Effector memory CD8-positive, alpha-beta T cell (primary cell): Measurements from ENCODE around the gene CDK6.
"Not testable (repeated sequence)": the region's sequence is repeated elsewhere in the genome, so short reads cannot be mapped to it uniquely, and the experiment has no call there.

Source experiments
- ATAC-seq: fragments of 150-1000 bp; cut with Tn5 transposase; replicated peaks from 2 replicates; pipeline ENCODE4 v1.10.0; 2021; ENCODE audit warnings: mild to moderate bottlenecking, moderate library complexity
- DNase-seq, 3 experiments: peaks; one replicate each; pipeline ENCODE4 v3.0.0; 2021
- H3K27ac Mint-ChIP-seq, 2 donors: one replicate each; pipeline ENCODE4 v1.8.0; 2022; ENCODE audit warnings: mild to moderate bottlenecking in 2 of 2, mixed read lengths in 2 of 2, moderate library complexity in 2 of 2
- H3K27me3 Mint-ChIP-seq, 2 donors: one replicate each; pipeline ENCODE4 v1.8.0; 2022; ENCODE audit warnings: mixed read lengths in 2 of 2
- H3K36me3 Mint-ChIP-seq: one replicate; pipeline ENCODE4 v1.8.0; 2022; ENCODE audit warnings: mild to moderate bottlenecking, moderate library complexity, mixed read lengths; ENCODE audit not compliant: insufficient read depth
- H3K4me1 Mint-ChIP-seq, 2 donors: one replicate each; pipeline ENCODE4 v1.8.0; 2022; ENCODE audit warnings: low read depth in 2 of 2, mixed read lengths in 2 of 2
- H3K4me3 Mint-ChIP-seq, 2 donors: one replicate each; pipeline ENCODE4 v1.8.0; 2022; ENCODE audit warnings: mild to moderate bottlenecking in 2 of 2, mixed read lengths in 2 of 2, moderate library complexity in 2 of 2
- H3K9me3 Mint-ChIP-seq, 2 donors: one replicate each; pipeline ENCODE4 v1.8.0; 2022; ENCODE audit warnings: mixed read lengths in 2 of 2

Gene CDK6

DNA sequence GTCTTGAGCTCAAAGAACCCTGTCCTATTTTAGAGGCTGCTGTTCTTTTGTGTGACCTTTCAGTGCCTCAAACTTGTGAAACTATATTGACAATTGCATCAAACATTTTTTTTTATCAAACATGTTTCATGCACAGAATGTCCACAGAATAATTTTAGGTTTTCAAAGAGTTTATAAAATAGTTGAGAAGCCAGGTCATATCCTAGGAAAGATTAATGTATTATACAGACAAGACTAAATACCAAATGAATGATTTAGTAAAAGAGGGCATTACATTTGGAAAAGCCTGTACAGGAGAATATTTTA, 67.0 kb downstream of the CDK6 start:
- Mint-ChIP-seq H3K4me1 (peaks cover 25 to 34% of the 10 kb centered on the region in 2 donors), H3K36me3 (peaks cover 11% of the 10 kb centered on the region), H3K9me3 (no peaks in the 10 kb centered on the region), H3K27ac (peak overlapping the region in 1 of 2 donors; percentile 17), H3K27me3 (no peaks in the 10 kb centered on the region), H3K4me3 (no peak overlapping the region)
- ATAC-seq (no peak), DNase-seq (no peak)

DNA sequence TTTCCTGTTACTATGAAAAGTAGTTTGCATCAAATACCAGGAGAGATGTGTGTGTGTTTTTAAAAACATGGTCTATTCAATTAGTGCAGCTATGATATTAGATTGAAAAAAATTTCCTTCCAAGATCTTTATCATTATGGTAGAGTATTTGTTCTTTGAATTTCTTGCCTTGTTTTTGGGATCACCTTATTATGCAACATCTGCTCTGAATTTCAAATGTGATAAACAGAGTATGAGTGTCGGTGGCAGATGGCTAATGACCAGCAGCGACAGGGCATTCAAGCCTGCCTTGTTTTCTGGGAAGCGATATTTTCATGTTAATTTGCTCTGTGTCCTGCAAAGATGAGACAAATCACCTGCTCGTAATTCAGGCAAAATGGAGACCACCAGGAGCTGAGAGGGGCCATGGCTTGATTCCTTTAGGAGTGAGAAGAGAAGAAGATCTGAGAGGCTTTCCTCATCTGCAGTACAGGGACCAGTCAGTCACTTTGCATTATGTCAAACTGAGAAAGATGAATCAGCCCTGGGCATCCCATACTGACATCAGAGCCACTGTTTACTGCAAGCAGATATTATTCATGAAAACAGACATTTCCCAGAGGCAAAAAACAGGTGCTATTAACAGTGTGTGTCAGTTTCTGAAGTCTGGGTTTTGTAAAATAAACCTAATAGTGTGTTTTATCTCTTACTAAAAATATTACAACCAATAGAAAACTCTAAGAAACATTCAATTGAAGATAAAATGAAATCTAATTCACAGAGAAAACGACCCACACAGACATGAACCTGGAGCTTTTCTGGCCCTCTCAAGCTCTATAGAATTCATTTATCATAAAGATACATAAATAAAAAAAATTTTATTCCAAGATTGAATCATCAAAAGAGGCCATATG, 67.6 kb downstream of the CDK6 start:
- ATAC-seq = no peak
- Mint-ChIP-seq H3K4me3 (no peak overlapping the region), H3K36me3 (peaks cover 11% of the 10 kb centered on the region), H3K27me3 (no peaks in the 10 kb centered on the region), H3K9me3 (no peaks in the 10 kb centered on the region), H3K4me1 (peaks cover 27 to 34% of the 10 kb centered on the region in 2 donors), H3K27ac (peak overlapping the region in 1 of 2 donors; percentile 27)
- no peak for DNase-seq

DNA sequence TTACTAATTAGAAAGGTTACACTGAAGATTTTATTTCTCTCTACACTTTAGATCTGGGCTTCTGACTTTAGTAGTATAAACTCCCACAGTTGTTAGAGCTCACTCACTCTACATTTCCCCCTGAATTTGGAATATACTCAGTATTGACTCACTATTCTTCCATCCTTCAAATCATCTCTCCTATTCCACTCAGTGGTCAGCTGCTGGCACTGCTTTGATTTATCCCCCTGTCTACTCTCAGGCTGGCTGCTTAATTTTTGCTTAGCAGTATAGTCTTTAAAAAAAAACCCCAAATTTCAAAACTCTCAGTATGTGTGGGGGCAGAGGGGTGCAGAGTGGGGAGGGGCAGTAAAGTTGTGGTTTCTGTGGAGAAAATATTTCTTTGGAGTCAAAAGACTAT, 68.9 kb downstream of the CDK6 start:
- peak overlapping the region; percentile 17 to 27 for H3K27ac Mint-ChIP-seq
- no peaks in the 10 kb centered on the region for H3K9me3 Mint-ChIP-seq
- DNase-seq (no peak), ATAC-seq (no peak)
- H3K4me3 Mint-ChIP-seq = no peak overlapping the region
- H3K4me1 Mint-ChIP-seq = peaks cover 24 to 34% of the 10 kb centered on the region in 2 donors
- peaks cover 3% of the 10 kb centered on the region for H3K36me3 Mint-ChIP-seq
- no peaks in the 10 kb centered on the region for H3K27me3 Mint-ChIP-seq

DNA sequence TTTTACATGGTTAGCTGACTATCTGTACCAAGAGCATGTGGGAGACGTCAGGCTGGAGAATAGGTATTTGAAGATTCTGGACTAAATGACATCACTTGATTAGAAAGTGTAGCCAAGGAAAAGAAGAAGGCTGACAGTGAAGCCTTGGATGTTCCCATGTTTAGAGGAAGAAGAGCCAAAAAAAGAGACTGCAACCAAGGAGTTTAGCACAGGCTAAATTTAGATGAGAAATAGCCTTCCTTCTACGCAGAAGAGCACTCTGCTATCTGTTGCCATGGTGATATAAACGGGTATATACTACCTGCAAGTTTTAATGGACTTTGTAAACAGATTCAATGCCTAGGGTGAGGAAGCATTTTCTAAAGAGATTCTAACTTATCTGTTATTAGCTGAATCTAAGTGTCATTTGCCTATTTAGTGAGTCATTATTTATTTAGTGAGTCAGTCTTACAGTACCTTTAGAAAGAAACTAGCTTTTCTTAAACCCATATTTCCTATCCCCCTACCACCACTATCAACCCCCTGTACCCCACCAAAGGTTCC, 69.8 kb downstream of the CDK6 start:
- Mint-ChIP-seq H3K4me3 (no peak overlapping the region), H3K27ac (peak overlapping the region in 1 of 2 donors; percentile 28), H3K4me1 (peaks cover 30 to 33% of the 10 kb centered on the region in 2 donors), H3K27me3 (no peaks in the 10 kb centered on the region), H3K9me3 (no peaks in the 10 kb centered on the region), H3K36me3 (peaks cover 3% of the 10 kb centered on the region)
- ATAC-seq (no peak), DNase-seq (no peak)

DNA sequence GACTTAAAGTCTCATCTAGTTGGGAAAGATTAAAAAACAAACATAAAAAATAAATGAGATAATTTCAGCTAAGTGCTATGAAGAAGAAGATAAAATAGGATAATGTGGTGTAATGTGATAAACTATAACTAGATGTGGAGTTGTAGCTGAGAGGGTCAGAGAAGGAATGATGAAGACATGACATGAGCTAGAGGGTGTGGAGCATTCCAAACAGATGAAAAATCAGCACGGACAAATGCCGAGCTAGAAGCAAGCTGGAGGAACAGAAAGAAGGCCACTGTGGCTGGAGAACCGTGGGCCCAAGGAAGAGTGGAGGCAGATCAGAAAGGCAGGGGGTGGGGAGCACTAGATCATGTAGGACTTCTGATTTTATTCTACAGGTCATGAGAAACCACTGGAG, 70.6 kb downstream of the CDK6 start:
- DNase-seq = no peak
- Mint-ChIP-seq H3K9me3 (no peaks in the 10 kb centered on the region), H3K27ac (peak overlapping the region in 1 of 2 donors; percentile 4), H3K36me3 (peaks cover under 1% of the 10 kb centered on the region), H3K27me3 (no peaks in the 10 kb centered on the region), H3K4me1 (peaks cover 30 to 36% of the 10 kb centered on the region in 2 donors), H3K4me3 (no peak overlapping the region)
- ATAC-seq = no peak

DNA sequence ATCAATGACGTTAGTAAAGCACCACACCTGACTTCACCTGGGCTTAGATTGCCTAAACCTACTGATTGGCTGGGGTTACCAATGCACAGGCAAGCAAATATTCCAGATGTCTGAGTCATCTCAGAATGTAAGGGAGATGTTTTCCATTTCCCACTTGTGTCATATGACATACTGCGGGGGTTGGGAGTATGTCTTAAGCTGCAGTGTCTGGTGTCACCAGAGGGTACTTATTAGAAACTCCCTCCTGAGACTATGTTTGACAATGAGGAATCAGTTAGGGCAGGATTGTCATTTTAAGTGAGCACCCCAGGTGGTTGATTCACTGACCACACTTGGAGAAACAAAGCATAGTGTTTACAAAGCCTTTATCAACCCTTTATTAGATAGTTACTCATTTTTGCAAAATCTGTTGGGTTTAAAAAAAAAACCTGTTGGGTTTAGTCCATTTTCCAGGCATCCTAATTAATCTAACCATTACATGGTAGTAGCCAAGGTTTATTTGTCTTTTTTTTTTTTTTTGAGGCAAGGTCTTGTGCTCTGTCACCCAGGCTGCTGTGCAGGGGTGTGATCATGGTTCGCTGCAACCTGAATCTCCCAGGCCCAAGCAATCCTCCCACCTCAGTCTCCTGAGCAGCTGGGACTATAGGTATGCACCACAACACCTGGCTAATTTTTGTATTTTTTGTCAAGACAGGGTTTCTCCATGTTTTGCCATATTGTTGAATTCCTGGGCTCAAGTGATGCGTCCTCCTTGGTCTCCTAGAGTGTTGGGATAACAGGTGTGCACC, 72.5 kb downstream of the CDK6 start:
- no peak overlapping the region for H3K27ac Mint-ChIP-seq
- no peaks in the 10 kb centered on the region for H3K9me3 Mint-ChIP-seq
- no peak overlapping the region for H3K4me3 Mint-ChIP-seq
- no peaks in the 10 kb centered on the region for H3K36me3 Mint-ChIP-seq
- no peaks in the 10 kb centered on the region for H3K27me3 Mint-ChIP-seq
- peaks cover 28 to 29% of the 10 kb centered on the region in 2 donors for H3K4me1 Mint-ChIP-seq
- DNase-seq = no peak
- no peak for ATAC-seq

DNA sequence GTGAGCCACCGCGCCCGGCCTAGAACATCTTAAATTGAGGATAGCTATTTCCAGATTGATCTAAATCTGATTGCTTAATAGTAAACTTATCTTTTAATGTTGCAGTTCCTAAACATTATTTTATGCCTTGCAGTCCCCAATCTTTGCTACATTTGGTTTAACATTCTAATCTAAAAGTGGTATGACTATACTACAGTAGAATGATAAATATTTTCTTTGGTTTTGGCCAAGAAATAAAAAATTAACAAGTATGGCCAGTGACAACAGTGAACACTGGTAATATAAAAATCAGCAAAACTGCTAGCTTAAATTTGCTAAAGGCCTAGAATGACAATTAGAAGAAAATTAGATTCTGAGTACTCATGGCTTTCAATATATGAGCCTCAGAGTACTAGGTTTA, 73.5 kb downstream of the CDK6 start:
- Mint-ChIP-seq H3K4me1 (peaks cover 23 to 27% of the 10 kb centered on the region in 2 donors), H3K9me3 (no peaks in the 10 kb centered on the region), H3K4me3 (no peak overlapping the region), H3K27ac (no peak overlapping the region), H3K27me3 (no peaks in the 10 kb centered on the region), H3K36me3 (no peaks in the 10 kb centered on the region)
- DNase-seq (no peak), ATAC-seq (no peak)

DNA sequence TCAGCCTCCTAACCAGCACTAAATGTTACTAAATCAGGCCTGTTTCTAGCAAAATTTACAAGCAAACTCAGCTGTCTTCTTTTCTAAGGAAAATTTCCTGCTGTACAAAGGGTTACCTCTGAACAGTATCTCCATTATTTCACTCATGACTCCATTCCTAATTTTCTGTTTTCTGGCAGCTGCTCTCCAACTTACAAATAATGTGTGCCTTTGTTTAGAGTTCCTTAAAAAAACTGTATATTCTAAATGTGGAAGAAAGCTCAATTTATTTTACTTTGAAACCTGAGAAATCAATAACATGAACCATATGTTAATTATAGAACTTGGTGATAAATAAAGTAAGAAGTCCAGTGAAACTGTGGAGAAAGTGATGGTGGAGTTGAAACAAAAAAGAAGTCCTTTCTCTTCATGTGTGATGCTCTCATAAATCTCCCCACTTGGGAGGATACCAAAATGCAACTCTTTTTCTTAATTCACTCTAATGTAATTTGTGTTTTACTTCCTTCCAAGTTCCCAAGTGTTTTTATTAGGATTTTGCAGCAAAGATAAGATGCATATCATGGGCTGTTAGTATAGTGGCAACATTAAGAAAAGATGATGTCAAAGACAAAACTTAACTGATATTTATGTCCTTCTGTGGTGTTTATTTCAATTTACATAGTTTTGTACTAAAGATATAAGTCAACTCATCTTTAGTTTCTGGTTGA, 74.8 kb downstream of the CDK6 start:
- DNase-seq (no peak), ATAC-seq (no peak)
- Mint-ChIP-seq H3K27ac (peak overlapping the region; percentile 11 to 58), H3K36me3 (no peaks in the 10 kb centered on the region), H3K4me1 (peaks cover 19 to 20% of the 10 kb centered on the region in 2 donors), H3K27me3 (no peaks in the 10 kb centered on the region), H3K4me3 (no peak overlapping the region), H3K9me3 (no peaks in the 10 kb centered on the region)

DNA sequence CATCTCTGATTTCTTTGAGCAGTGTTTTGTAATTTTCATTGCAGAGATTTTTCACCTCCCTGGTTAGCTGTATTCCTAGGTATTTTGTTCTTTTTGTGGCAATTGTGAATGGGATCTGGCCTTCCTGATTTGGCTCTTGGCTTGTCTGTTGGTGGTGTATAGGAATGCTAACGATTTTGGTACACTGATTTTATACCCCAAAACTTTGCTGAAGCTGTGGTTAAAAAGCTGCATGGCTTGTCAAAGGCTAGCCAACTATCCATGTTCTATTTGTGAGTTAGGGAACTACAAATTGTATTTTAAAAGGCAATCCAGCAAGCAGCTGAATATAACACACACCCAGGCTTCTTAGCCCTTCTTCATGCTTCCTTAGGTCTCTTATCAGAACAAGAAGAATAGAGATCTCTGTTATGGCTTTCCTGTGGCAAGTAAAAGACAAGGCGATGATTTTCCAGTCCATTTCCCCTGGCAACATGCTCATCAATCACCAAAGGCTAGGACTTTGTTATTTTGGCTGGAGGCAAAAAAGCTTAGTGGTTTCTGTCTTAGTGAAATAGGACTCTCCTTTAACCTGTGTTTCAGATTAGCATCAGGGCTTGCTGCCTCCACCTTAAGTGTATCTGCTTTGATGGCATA, 77.5 kb downstream of the CDK6 start:
- Mint-ChIP-seq H3K9me3 (no peaks in the 10 kb centered on the region), H3K36me3 (no peaks in the 10 kb centered on the region), H3K4me1 (peaks cover 19 to 29% of the 10 kb centered on the region in 2 donors), H3K27ac (no peak overlapping the region), H3K27me3 (no peaks in the 10 kb centered on the region), H3K4me3 (no peak overlapping the region)
- ATAC-seq (no peak), DNase-seq (no peak)

DNA sequence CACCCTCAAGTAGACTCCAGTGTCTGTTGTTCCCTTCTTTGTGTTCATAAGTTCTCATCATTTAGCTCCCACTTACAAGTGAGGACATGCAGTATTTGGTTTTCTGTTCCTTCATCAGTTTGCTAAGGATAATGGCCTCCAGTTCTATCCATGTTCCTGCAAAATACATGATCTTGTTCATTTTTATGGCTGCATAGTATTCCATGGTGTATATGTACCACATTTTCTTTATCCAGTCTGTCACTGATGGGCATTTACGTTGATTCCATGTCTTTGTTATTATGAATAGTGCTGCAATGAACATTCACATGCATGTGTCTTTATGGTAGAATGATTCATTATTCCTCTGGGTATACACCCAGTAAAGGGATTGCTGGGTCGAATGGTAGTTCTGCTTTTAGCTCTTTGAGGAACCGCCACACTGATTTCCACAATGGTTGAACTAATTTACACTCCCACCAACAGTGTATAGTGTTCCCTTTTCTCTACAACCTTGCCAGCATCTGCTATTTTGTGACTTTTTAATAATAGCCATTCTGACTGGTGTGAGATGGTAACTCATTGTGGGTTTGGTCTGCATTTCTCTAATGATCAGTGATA, 79.0 kb downstream of the CDK6 start:
- H3K27ac Mint-ChIP-seq, DNase-seq, ATAC-seq, H3K27me3 Mint-ChIP-seq, H3K36me3 Mint-ChIP-seq, H3K9me3 Mint-ChIP-seq, H3K4me3 Mint-ChIP-seq: not testable (repeated sequence)
- peaks cover 22 to 32% of the 10 kb centered on the region in 2 donors for H3K4me1 Mint-ChIP-seq

DNA sequence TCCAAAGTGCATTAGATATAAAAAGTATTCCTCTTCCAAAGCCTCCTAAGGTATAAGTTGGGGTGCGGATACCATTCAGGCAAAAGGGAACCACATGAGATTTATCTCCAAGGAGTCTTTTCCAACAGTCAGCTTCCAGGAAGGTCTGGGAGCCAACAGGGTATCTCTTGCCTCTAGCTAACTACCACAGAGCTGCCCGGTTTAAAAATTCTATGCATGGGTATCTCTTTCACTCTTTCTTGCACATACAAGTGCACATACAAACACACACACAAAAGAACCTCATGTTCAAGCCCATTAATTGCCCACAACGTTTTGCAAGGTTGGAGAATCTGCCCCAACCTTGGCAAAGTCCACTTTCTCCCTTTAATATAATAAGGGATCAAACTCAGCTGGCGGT, 80.7 kb downstream of the CDK6 start:
- no peak overlapping the region for H3K4me3 Mint-ChIP-seq

DNA sequence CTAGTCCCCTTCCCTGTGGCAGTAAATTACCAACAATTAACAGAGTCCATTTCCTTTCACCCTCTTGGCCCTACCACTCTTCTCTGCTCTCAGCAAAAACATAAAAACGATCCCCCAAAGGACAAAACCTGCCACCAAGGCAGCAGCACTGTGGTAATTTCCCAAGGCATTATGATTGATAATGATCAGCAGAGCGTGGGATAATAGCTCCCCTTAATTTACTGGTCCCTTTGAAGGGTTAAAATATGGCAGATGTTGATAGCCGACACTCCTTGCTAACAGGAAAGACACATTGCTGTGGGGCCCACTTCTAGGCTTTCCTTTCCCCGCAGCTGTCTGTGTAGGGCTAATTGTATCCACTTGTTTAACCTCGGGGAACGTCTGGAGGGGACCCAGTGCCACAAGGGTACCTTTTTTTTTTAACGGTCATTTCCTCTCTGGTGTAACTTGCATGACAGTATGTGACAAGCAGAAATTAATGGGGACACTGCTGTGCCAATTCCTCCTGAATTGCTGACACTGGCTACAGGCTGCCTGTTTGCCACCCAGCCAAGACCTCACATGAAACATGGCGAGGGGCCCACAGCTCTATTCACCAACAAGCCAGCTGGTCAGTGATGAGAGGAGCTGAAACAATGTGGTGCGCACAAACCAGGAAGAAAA, 81.3 kb downstream of the CDK6 start:
- peaks cover 16 to 27% of the 10 kb centered on the region in 2 donors for H3K4me1 Mint-ChIP-seq

More for the DNA sequence above, 80.7 kb downstream of the CDK6 start:
- Mint-ChIP-seq H3K27ac (peak overlapping the region in 1 of 2 donors; percentile 58), H3K4me1 (peaks cover 16 to 27% of the 10 kb centered on the region in 2 donors), H3K27me3 (no peaks in the 10 kb centered on the region), H3K9me3 (no peaks in the 10 kb centered on the region), H3K36me3 (no peaks in the 10 kb centered on the region)
- ATAC-seq (no peak), DNase-seq (no peak)

More for the DNA sequence above, 81.3 kb downstream of the CDK6 start:
- ATAC-seq = no peak
- H3K27me3 Mint-ChIP-seq = no peaks in the 10 kb centered on the region
- H3K27ac Mint-ChIP-seq = no peak overlapping the region
- H3K4me3 Mint-ChIP-seq = no peak overlapping the region
- H3K36me3 Mint-ChIP-seq = no peaks in the 10 kb centered on the region
- no peaks in the 10 kb centered on the region for H3K9me3 Mint-ChIP-seq
- DNase-seq = no peak
